Spleen (tissue), 11 donors: ENCODE measurements around the gene SAP30BP. TPM values are rescaled to one million over a fixed set of nuclear protein-coding genes. Genes with fewer than 3 reads are reported as not detected.
A peak's percentile ranks its signal among the peaks of the same experiment; 100 is the strongest.

ENCODE experiments used
- DNase-seq: peaks from one replicate; pipeline ENCODE4 v3.0.0-alpha.2; 2020
- H3K27ac ChIP-seq, 8 donors: fragments of 200-600 bp; sonication (generic) in 7 of 8; 1 replicate in 4 of 8; 2 replicates in 4 of 8; pipeline versions ENCODE4 v1.5.0 to v1.8.0; 2016 to 2021; ENCODE audit warnings: inconsistent platforms in 4 of 8, mild to moderate bottlenecking in 4 of 8, moderate library complexity in 1 of 8
- H3K27me3 ChIP-seq, 7 donors: fragments of 200-600 bp; sonication (generic) in 6 of 7; replicated peaks in 1 of 7; 1 replicate in 4 of 7; 2 replicates in 3 of 7; pipeline versions ENCODE4 v1.5.0 to v1.8.0; 2016 to 2021; ENCODE audit warnings: inconsistent platforms in 3 of 7, mild to moderate bottlenecking in 1 of 7
- H3K36me3 ChIP-seq, 6 donors: fragments of 200-600 bp; sonication (generic) in 5 of 6; 1 replicate in 4 of 6; 2 replicates in 2 of 6; pipeline versions ENCODE4 v1.5.0 to v1.8.0; 2016 to 2021; ENCODE audit warnings: inconsistent platforms in 2 of 6
- H3K4me1 ChIP-seq, 6 donors: fragments of 200-600 bp; sonication (generic) in 5 of 6; 1 replicate in 3 of 6; 2 replicates in 3 of 6; pipeline versions ENCODE4 v1.5.0 to v1.8.0; 2016 to 2021; ENCODE audit warnings: inconsistent platforms in 3 of 6
- H3K4me3 ChIP-seq, 8 donors: fragments of 200-600 bp; sonication (generic) in 7 of 8; 1 replicate in 4 of 8; 2 replicates in 4 of 8; pipeline versions ENCODE4 v1.5.0 to v1.8.0; 2016 to 2021; ENCODE audit warnings: inconsistent platforms in 4 of 8, mild to moderate bottlenecking in 4 of 8, moderate library complexity in 2 of 8
- H3K9me3 ChIP-seq, 8 donors: fragments of 200-600 bp; sonication (generic) in 7 of 8; 1 replicate in 4 of 8; 2 replicates in 4 of 8; pipeline versions ENCODE4 v1.5.0 to v1.8.0; 2016 to 2021; ENCODE audit warnings: inconsistent platforms in 4 of 8
- POLR2A ChIP-seq, 3 donors: fragments of 450-650 bp; IDR thresholded peaks; one replicate each; pipeline ENCODE4 v1.5.1; 2017; ENCODE audit warnings: antibody characterized with exemption in 3 of 3, mild to moderate bottlenecking in 1 of 3
- POLR2AphosphoS5 ChIP-seq, 3 donors: sonication (generic); formaldehyde crosslinking; IDR thresholded peaks; one replicate each; pipeline ENCODE4 v1.5.1; 2017; ENCODE audit warnings: antibody characterized with exemption in 3 of 3
- WGBS, 5 donors: extraction: QIAGEN DNeasy Blood & Tissue Kit in 3 of 5; methylation state at CpG; one replicate each; pipeline versions ENCODE4 v1.1.5 to v1.1.7; 2013 to 2018; 5-methylcytosine and 5-hydroxymethylcytosine counted together
- intact Hi-C: fragments of 100-400 bp; cut with DNase I; formaldehyde crosslinking; loops from one replicate; pipeline ENCODE4 v1.15.0; 2023; ENCODE audit warnings: low total_unique reads
- polyA plus RNA-seq, 3 donors: library from polyadenylated mRNA; stranded (reverse); fragments of 200-250 nt; gene quantifications; one replicate each; pipeline ENCODE4 v1.2.1, GENCODE V29; 2013
- total RNA-seq, 7 donors: library from RNA; depleted of rRNA in 3 of 7; stranded (reverse); fragments of >200 nt in 3 of 7; fragmentation: NEBNext Ultra II Directional in 4 of 7; extraction: Animal tissue kit (Norgen Biotek cat#: 25700) in 4 of 7; gene quantifications; one replicate each; pipeline versions ENCODE4 v1.1.0 to v1.2.1, GENCODE V29; 2016 to 2021
- TF ChIP-seq, protein P1 (sequence below), 11 experiments: fragments of 200-600 bp in 7 of 11; fragments of 450-650 bp in 4 of 11; sonication (generic) in 4 of 11; IDR thresholded peaks in 8 of 11; conservative IDR thresholded peaks in 3 of 11; 1 replicate in 7 of 11; 2 replicates in 4 of 11; pipeline versions ENCODE4 v1.4.0 to v1.8.0; 2016 to 2021; ENCODE audit warnings: antibody characterized with exemption in 11 of 11, inconsistent platforms in 4 of 11, mild to moderate bottlenecking in 1 of 11
- donor health status: healthy with polysubstance abuse.
- donor health status: DM: no; HTN: no; CAD: no; lungs with moderate emphysema.
- donor health status: DM: no; HTN: no; CAD: no.
- donor health status: Bipolar disorder and iron deficiency.
- donor health status: healthy.
- donor health status: DM: no; HTN: no; CAD: no.
- donor health status: DM: yes; HTN: yes; CAD: no.

The SAP30BP gene
- total and polyA plus RNA-seq, 10 donors = 53.8 to 110 (median 75.4) TPM

GRCh38 chr17:75632428-75632827 is 34.7 kb upstream of the SAP30BP start:
- peak overlapping the region in 3 of 8 donors; percentile 21 to 73 (median 22) for H3K27ac ChIP-seq

DNA sequence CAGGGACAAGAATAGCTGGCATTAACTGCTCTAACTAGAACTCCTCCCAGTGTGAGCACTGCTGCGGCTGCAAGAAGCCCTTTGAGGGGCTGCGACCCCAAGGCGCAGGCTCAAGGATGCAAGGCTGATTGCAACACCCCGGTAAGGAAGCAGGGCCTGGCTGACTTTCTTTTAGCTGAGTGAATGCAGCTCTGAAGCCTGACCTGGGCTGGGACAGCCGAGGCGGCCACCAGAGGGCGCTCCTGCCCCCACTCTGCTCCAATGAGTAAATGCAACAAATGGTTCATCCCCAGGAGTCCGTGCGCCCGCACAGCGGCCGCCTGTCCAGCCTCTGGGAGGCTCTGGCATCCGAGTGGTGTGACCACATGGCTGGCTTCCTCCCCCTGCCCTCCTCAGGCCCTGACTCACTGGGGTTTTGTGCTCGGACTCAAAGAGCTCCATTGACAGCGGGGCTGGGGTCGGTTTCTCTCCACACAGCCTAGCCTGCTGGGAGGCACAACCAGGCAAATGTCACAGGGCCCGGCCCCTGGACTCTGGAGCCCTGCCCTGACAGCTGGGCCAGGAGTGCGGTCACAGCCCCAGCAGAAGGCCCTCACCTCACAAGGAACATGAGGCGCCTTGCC is 34.2 kb upstream of the SAP30BP start, which contains the start of gene SMIM5:
Gene SMIM5, plus strand, starts transcription at position 572 of the 623 bp plus-strand sequence. CDS start 6,768 bp downstream, outside the sequence.
- intact Hi-C loops = loop anchor here (2.0 kb wide), 1 partner anchor 116 kb away; no protein-coding TSS in a partner anchor
- peak within 1 kb of the TSS in 2 of 8 donors; percentile 6 to 7 for H3K4me3 ChIP-seq
- H3K4me1 ChIP-seq = peaks cover 14 to 24% (median 21%) of the 10 kb centered on the region in 6 donors
- no peaks in the 10 kb centered on the region for H3K27me3 ChIP-seq
- peak within 1 kb of the TSS in 7 of 8 donors; percentile 14 to 73 (median 68) for H3K27ac ChIP-seq
- no peaks in the 10 kb centered on the region for H3K9me3 ChIP-seq
- TF ChIP-seq, protein P1, sequence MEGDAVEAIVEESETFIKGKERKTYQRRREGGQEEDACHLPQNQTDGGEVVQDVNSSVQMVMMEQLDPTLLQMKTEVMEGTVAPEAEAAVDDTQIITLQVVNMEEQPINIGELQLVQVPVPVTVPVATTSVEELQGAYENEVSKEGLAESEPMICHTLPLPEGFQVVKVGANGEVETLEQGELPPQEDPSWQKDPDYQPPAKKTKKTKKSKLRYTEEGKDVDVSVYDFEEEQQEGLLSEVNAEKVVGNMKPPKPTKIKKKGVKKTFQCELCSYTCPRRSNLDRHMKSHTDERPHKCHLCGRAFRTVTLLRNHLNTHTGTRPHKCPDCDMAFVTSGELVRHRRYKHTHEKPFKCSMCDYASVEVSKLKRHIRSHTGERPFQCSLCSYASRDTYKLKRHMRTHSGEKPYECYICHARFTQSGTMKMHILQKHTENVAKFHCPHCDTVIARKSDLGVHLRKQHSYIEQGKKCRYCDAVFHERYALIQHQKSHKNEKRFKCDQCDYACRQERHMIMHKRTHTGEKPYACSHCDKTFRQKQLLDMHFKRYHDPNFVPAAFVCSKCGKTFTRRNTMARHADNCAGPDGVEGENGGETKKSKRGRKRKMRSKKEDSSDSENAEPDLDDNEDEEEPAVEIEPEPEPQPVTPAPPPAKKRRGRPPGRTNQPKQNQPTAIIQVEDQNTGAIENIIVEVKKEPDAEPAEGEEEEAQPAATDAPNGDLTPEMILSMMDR (IDR thresholded peaks at IDR 0.05 in 8 of 11, conservative IDR thresholded peaks at IDR 0.05 in 3 of 11) = peak; percentile 76 to 99 (median 96)
- peak; percentile 35 to 61 (median 43) for TF ChIP-seq POLR2AphosphoS5 (IDR thresholded peaks at IDR 0.05)
- TF ChIP-seq POLR2A (IDR thresholded peaks at IDR 0.05) = no peak
- DNase-seq = peak; percentile 95
- peaks cover 0 to 55% (median 10%) of the 10 kb centered on the region in 6 donors for H3K36me3 ChIP-seq
- WGBS, 5 donors = 17 to 27% (median 22%) methylated on average over 11 to 19 of the region's 19 CpGs

More at GRCh38 chr17:75632428-75632827, 34.7 kb upstream of the SAP30BP start:
- DNase-seq = no peak
- Histone ChIP-seq H3K4me3 (no peak overlapping the region), H3K27me3 (no peaks in the 10 kb centered on the region), H3K9me3 (no peaks in the 10 kb centered on the region), H3K36me3 (peaks cover 0 to 57% (median 11%) of the 10 kb centered on the region in 6 donors), H3K4me1 (peaks cover 14 to 24% (median 21%) of the 10 kb centered on the region in 6 donors)
- WGBS, 5 donors = 80 to 88% (median 82%) methylated on average over 6 to 12 of the region's 12 CpGs
- TF ChIP-seq POLR2AphosphoS5 (IDR thresholded peaks at IDR 0.05) = no peak
- TF ChIP-seq POLR2A (IDR thresholded peaks at IDR 0.05) = no peak
- TF ChIP-seq, protein P1 (IDR thresholded peaks at IDR 0.05 in 8 of 11, conservative IDR thresholded peaks at IDR 0.05 in 3 of 11) = no peak
- intact Hi-C loops = loop anchor here (2.0 kb wide), 1 partner anchor 116 kb away; no protein-coding TSS in a partner anchor

DNA sequence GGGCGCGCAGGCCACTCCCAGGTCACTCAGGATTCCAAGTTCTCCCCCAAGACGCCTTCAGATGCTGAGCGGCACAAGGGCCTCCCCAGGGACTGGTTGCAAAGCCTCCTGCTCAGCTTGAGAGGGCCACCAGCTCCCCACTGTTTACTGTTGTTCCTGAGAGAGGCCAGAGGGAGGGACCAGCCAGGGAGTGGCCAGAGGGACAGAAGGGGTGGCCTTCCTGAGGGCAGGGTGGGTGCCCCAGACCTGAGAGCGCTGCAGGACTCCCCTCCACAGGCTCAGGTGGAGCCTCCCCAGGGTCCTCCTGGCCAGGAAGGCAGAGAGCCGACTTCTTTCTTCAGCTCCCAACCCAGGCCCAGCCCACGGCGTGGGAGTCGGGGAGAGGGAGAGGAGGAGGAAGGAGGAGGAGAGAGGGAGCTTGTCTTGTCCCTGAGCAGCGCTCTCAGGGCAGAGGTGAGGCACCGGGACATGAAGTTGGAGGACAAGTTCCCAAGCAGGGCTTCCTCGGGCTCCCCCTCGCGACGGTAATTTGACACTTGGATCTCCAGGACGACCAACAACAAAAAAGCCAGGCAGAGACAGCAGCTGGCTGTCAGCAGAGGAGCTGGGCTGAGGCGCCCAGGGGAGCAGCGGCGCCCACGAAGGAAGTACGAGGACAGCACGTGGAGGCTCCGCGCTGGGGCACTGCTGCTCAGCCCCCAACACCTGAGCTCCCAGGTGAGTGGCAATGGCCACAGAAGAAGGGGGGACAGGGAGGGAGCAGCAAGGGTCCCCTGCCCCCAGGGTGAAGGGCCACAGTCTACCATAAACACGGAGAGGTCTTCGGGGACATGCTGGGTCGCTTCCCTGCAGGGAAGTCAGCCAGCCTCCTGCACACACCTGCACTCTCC is 33.4 kb upstream of the SAP30BP start:
- H3K4me1 ChIP-seq = peaks cover 14 to 24% (median 21%) of the 10 kb centered on the region in 6 donors
- TF ChIP-seq, protein P1 (IDR thresholded peaks at IDR 0.05 in 8 of 11, conservative IDR thresholded peaks at IDR 0.05 in 3 of 11) = peak in 10 of 11 experiments; percentile 4 to 63 (median 42)
- no peak for TF ChIP-seq POLR2A (IDR thresholded peaks at IDR 0.05)
- TF ChIP-seq POLR2AphosphoS5 (IDR thresholded peaks at IDR 0.05) = peak; percentile 36 to 60 (median 48)
- 13 to 22% (median 21%) methylated on average over 23 to 27 of the region's 27 CpGs for WGBS, 5 donors
- peak; percentile 88 for DNase-seq
- peaks cover 0 to 54% (median 7%) of the 10 kb centered on the region in 6 donors for H3K36me3 ChIP-seq
- peak overlapping the region in 7 of 8 donors; percentile 14 to 73 (median 68) for H3K27ac ChIP-seq
- intact Hi-C loops = loop anchor here (2.0 kb wide), 1 partner anchor 115 kb away; no protein-coding TSS in a partner anchor
- H3K27me3 ChIP-seq = no peaks in the 10 kb centered on the region
- peak overlapping the region in 2 of 8 donors; percentile 6 to 7 for H3K4me3 ChIP-seq
- no peaks in the 10 kb centered on the region for H3K9me3 ChIP-seq
